ENCODE measurements around the gene ZNF285. TPM values are rescaled to one million over a fixed set of nuclear protein-coding genes. Genes with fewer than 3 reads are reported as not detected.
"Not testable (repeated sequence)": the region's sequence is repeated elsewhere in the genome, so short reads cannot be mapped to it uniquely, and the experiment has no call there.

ZNF285 gene
- total RNA-seq, 1 experiment from 2014 or later: 3.9 TPM

DNA sequence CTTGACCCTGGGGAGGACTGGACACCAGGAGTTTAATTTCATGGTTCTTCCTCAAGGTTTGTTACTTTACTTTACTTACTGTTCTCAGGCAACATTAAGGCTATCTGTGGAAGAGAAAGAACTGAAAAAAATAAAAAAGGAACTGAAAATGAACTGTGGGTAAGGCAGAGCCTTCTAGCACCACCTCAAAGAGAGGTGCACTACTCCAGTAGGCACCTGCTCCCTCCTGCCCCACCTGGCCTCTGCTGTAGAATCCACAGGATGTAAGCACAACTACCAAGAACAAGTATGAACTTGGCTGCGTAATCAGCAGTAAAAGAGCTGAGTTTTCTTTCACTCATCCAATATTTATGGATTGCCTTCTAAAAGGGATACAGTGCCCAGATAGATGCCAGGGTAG lies 57.2 kb downstream of the ZNF285 start:
- no peaks in the 10 kb centered on the region for H3K4me1 ChIP-seq (ENCODE audit: insufficient read depth, low read length, poor library complexity, severe bottlenecking)
- CTCF ChIA-PET: no interaction called here
- intact Hi-C loops (cut with micrococcal nuclease; ENCODE audit: unreplicated experiment): no loop called here
- POLR2A ChIA-PET (ENCODE audit: low non-redundant PET): no interaction called here
- no TSS peak for BruUV-seq (replicated peaks)
- H3K4me3 ChIP-seq (ENCODE audit: low read depth, low read length, poor library complexity, severe bottlenecking): no peak overlapping the region
- no peak overlapping the region for H3K27ac ChIP-seq (ENCODE audit: low read depth, low read length, poor library complexity, severe bottlenecking)
- peaks cover 17% of the 10 kb centered on the region for H3K9me3 ChIP-seq (ENCODE audit: low read depth, low read length, poor library complexity, severe bottlenecking)
- no peak for DNase-seq (ENCODE audit: low spot score)
- H3K27me3 ChIP-seq (replicated peaks; ENCODE audit: insufficient read depth, low read depth, low read length, poor library complexity): no peaks in the 10 kb centered on the region
- TF ChIP-seq, protein P1, sequence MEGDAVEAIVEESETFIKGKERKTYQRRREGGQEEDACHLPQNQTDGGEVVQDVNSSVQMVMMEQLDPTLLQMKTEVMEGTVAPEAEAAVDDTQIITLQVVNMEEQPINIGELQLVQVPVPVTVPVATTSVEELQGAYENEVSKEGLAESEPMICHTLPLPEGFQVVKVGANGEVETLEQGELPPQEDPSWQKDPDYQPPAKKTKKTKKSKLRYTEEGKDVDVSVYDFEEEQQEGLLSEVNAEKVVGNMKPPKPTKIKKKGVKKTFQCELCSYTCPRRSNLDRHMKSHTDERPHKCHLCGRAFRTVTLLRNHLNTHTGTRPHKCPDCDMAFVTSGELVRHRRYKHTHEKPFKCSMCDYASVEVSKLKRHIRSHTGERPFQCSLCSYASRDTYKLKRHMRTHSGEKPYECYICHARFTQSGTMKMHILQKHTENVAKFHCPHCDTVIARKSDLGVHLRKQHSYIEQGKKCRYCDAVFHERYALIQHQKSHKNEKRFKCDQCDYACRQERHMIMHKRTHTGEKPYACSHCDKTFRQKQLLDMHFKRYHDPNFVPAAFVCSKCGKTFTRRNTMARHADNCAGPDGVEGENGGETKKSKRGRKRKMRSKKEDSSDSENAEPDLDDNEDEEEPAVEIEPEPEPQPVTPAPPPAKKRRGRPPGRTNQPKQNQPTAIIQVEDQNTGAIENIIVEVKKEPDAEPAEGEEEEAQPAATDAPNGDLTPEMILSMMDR (conservative IDR thresholded peaks at IDR 0.05; ENCODE audit: low read depth, low read length): no peak
- TF ChIP-seq EZH2 (IDR thresholded peaks at IDR 0.05; ENCODE audit: borderline replicate concordance, low read depth, low read length, poor library complexity, severe bottlenecking): no peak
- peaks cover 4% of the 10 kb centered on the region for H3K36me3 ChIP-seq (ENCODE audit: insufficient read depth, low read length, poor library complexity, severe bottlenecking)

DNA sequence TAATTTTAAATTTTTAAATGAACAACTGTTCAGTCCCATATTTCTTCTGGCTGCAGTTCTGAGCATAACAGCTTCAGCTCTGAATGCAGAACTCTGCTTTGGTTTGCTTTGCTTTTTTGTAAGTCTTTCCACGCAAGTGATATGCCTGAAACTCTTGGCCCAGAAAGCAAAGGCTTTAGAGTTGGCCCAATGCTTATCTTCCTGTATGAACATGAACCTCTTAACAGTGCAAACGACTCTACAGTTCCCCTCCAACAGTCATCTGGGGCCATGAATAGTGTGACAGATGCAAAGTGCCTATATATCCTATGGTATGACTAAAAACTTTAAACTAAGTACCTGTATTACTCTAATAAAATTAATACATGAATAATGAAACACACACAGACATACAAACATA lies 59.6 kb downstream of the ZNF285 start:
- CTCF ChIA-PET: no interaction called here
- no peaks in the 10 kb centered on the region for H3K4me1 ChIP-seq (ENCODE audit: insufficient read depth, low read length, poor library complexity, severe bottlenecking)
- intact Hi-C loops (cut with micrococcal nuclease; ENCODE audit: unreplicated experiment): no loop called here
- no peak overlapping the region for H3K27ac ChIP-seq (ENCODE audit: low read depth, low read length, poor library complexity, severe bottlenecking)
- no peaks in the 10 kb centered on the region for H3K27me3 ChIP-seq (replicated peaks; ENCODE audit: insufficient read depth, low read depth, low read length, poor library complexity)
- POLR2A ChIA-PET (ENCODE audit: low non-redundant PET): no interaction called here
- DNase-seq (ENCODE audit: low spot score): no peak
- peaks cover 4% of the 10 kb centered on the region for H3K9me3 ChIP-seq (ENCODE audit: low read depth, low read length, poor library complexity, severe bottlenecking)
- TF ChIP-seq, protein P1 (conservative IDR thresholded peaks at IDR 0.05; ENCODE audit: low read depth, low read length): no peak
- no peak for TF ChIP-seq EZH2 (IDR thresholded peaks at IDR 0.05; ENCODE audit: borderline replicate concordance, low read depth, low read length, poor library complexity, severe bottlenecking)
- H3K36me3 ChIP-seq (ENCODE audit: insufficient read depth, low read length, poor library complexity, severe bottlenecking): peaks cover 13% of the 10 kb centered on the region
- BruUV-seq (replicated peaks): no TSS peak
- H3K4me3 ChIP-seq (ENCODE audit: low read depth, low read length, poor library complexity, severe bottlenecking): no peak overlapping the region

DNA sequence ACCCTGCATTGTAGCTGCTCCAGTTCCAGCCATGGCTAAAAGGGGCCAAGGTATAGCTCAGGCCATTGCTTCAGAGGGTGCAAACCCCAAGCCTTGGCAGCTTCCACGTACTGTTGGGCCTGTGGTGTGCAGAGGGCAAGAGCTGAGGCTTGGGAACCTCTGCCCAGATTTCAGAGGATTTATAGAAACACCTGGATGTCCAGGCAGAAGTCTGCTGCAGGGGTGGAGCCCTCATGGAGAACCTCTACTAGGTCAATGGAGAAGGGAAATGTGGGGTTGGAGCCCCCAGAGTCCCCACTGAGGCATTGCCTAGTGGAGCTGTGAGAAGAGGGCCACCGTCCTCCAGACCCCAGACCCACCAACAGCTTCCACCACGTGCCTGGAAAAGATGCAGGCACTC lies 66.8 kb downstream of the ZNF285 start:
- H3K27ac ChIP-seq (ENCODE audit: low read depth, low read length, poor library complexity, severe bottlenecking); BruUV-seq (replicated peaks); H3K27me3 ChIP-seq (replicated peaks; ENCODE audit: insufficient read depth, low read depth, low read length, poor library complexity); intact Hi-C loops (cut with micrococcal nuclease; ENCODE audit: unreplicated experiment); CTCF ChIA-PET; POLR2A ChIA-PET (ENCODE audit: low non-redundant PET); H3K4me3 ChIP-seq (ENCODE audit: low read depth, low read length, poor library complexity, severe bottlenecking); DNase-seq (ENCODE audit: low spot score); H3K4me1 ChIP-seq (ENCODE audit: insufficient read depth, low read length, poor library complexity, severe bottlenecking): not testable (repeated sequence)
- peaks cover 73% of the 10 kb centered on the region for H3K36me3 ChIP-seq (ENCODE audit: insufficient read depth, low read length, poor library complexity, severe bottlenecking)
- H3K9me3 ChIP-seq (ENCODE audit: low read depth, low read length, poor library complexity, severe bottlenecking): peaks cover 53% of the 10 kb centered on the region

Other genes with a start within 250 kb of the ZNF285 start
- 21.4 and 23.1 TPM in 2 replicates for gene ZNF226, start 236.5 kb downstream of the ZNF285 start, total RNA-seq (2021)
- 31.6 and 34.3 TPM in 2 replicates for gene ZNF227, start 189.1 kb downstream of the ZNF285 start, total RNA-seq (2021)
- 1.1 and 1.2 TPM in 2 replicates for gene ZNF233, start 141.7 kb downstream of the ZNF285 start, total RNA-seq (2021)
- 9.9 and 10.0 TPM in 2 replicates for gene ZNF235, start 96.6 kb downstream of the ZNF285 start, total RNA-seq (2021)
- gene ZNF112, start 44.9 kb downstream of the ZNF285 start, total RNA-seq (2021): 7.8 and 8.2 TPM in 2 replicates
- gene ZNF229, start 46.9 kb upstream of the ZNF285 start, total RNA-seq (2021): 13.4 and 14.3 TPM in 2 replicates
- 10.4 and 10.8 TPM in 2 replicates for gene ZNF180, start 98.9 kb upstream of the ZNF285 start, total RNA-seq (2021)
- 0.15 TPM in 1 of 2 replicates, not detected in the other for gene CEACAM20, start 128.1 kb upstream of the ZNF285 start, total RNA-seq (2021)
- not detected in 2 replicates for gene IGSF23, start 212.0 kb upstream of the ZNF285 start, total RNA-seq (2021)
- gene PVR, start 242.3 kb upstream of the ZNF285 start, total RNA-seq (2021): 26.8 and 29.5 TPM in 2 replicates

Measured in A673 (cell line).